ENCODE measurements around the gene RUNX3.

DNA sequence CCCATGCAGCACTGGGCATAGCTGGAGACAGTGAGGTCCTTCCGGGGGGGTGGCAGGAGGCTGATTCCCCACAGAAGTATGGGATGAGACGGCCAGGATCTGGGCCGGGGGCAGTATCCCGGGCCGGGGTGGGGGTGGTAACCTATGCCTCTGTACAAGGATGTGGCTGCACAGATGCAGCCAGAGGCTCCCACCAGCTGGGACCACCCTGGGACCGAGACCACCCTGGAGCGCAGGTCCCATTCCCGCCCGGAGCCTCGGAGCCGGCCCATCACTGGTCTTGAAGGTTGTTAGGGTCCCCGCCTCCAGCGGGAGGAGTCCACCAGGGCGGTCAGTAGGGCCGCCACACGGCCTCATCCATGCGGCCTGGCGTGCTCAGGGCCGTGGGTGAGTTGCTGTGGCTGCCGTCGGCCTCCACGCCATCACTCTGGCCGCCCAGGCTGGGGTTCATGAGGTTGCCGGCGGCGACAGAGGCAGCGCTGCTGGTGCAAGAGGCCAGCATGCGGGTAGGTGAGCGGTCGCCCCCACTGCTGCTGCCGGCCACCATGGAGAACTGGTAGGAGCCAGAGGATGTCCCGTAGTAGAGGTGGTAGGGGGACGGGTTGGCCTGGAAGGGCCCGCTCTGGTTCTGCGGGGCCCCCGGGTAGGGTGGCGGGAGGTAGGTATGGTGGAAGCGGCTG lies 28.1 kb downstream of the RUNX3 start:
- TF ChIP-seq EZH2 (IDR thresholded peaks at IDR 0.05): no peak
- TF ChIP-seq POLR2AphosphoS5 (IDR thresholded peaks at IDR 0.05; ENCODE audit: borderline replicate concordance, low read depth, low read length): no peak
- no peak for TF ChIP-seq FOXP2 (optimal IDR thresholded peaks at IDR 0.05; ENCODE audit: control extremely low read depth, extremely low read length, insufficient read depth)
